Immature natural killer cell (primary cell): ENCODE measurements around the gene LIN54. TPM values are rescaled to one million over a fixed set of nuclear protein-coding genes. Genes with fewer than 3 reads are reported as not detected.
"Not testable (repeated sequence)": the region's sequence is repeated elsewhere in the genome, so short reads cannot be mapped to it uniquely, and the experiment has no call there.

Experiments
- DNase-seq, 3 donors: peaks; one replicate each; pipeline ENCODE4 v3.0.0; 2022; ENCODE audit warnings: mixed read lengths in 1 of 3
- H3K27ac Mint-ChIP-seq, 6 donors: one replicate each; pipeline ENCODE4 v1.8.0; 2020; ENCODE audit warnings: mixed read lengths in 6 of 6, mild to moderate bottlenecking in 5 of 6, inconsistent platforms in 4 of 6, moderate library complexity in 3 of 6
- H3K27me3 Mint-ChIP-seq, 3 donors: one replicate each; pipeline ENCODE4 v1.8.0; 2020 to 2021; ENCODE audit warnings: low read depth in 3 of 3, mild to moderate bottlenecking in 3 of 3, mixed read lengths in 3 of 3, moderate library complexity in 3 of 3, inconsistent platforms in 1 of 3
- H3K36me3 Mint-ChIP-seq, 3 donors: one replicate each; pipeline ENCODE4 v1.8.0; 2020; ENCODE audit warnings: mixed read lengths in 3 of 3, inconsistent platforms in 2 of 3, mild to moderate bottlenecking in 2 of 3
- H3K4me1 Mint-ChIP-seq, 2 donors: one replicate each; pipeline ENCODE4 v1.8.0; 2020; ENCODE audit warnings: inconsistent platforms in 2 of 2, mild to moderate bottlenecking in 2 of 2, mixed read lengths in 2 of 2, moderate library complexity in 1 of 2
- H3K4me3 Mint-ChIP-seq, 5 donors: one replicate each; pipeline ENCODE4 v1.8.0; 2020; ENCODE audit warnings: mild to moderate bottlenecking in 5 of 5, mixed read lengths in 5 of 5, inconsistent platforms in 3 of 5, moderate library complexity in 3 of 5
- H3K9me3 Mint-ChIP-seq, 6 donors: one replicate each; pipeline ENCODE4 v1.8.0; 2020; ENCODE audit warnings: mild to moderate bottlenecking in 6 of 6, mixed read lengths in 6 of 6, inconsistent platforms in 4 of 6, moderate library complexity in 3 of 6
- polyA plus RNA-seq, 3 donors: library from polyadenylated mRNA; unstranded; fragments of 300-500 nt; fragmentation: Illumina TruSeq; gene quantifications; one replicate each; pipeline ENCODE4 v1.2.3, GENCODE V29; 2021

The LIN54 gene
- polyA plus RNA-seq, 3 donors from 2014 or later: 5.5 to 13.1 (median 6.9) TPM

DNA sequence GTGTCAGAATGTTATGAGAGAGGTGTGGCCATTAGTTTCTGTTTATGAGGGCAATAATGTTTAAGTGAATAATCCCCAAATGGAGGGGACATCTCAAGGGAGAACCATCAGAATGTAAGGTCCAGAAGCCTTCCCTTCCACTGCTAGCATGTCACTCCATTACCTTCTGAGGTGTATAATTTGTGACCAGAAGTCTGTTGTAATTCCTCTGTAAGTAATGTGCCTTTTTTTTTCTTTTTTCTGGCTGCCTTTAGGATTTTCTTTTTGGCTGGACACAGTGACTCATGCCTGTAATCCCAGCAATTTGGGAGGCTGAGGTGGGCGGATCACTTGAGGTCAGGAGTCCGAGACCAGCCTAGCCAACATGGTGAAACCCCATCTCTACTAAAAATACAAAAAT, 13.6 kb upstream of the LIN54 start:
- Mint-ChIP-seq H3K4me3 (no peak overlapping the region), H3K9me3 (peaks cover 0 to 5% (median 0%) of the 10 kb centered on the region in 6 donors), H3K36me3 (peaks cover 0 to 4% (median 0%) of the 10 kb centered on the region in 3 donors), H3K4me1 (no peaks in the 10 kb centered on the region), H3K27ac (no peak overlapping the region), H3K27me3 (peaks cover 3 to 4% (median 3%) of the 10 kb centered on the region in 3 donors)
- DNase-seq: no peak

DNA sequence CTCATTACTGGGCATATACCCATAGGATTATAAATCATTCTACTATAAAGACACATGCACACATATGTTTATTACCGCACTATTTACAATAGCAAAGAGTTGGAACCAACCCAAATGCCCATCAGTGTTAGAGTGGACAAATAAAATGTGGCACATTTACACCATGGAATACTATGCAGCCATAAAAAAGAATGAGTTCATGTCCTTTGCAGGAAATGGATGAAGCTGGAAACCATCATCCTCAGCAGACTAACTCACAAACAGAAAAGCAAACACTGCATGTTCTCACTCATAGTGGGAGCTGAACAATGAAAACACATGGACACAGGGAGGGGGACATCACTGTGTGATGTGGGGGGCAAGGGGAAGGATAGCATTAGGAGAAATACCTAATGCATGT, 13.0 kb upstream of the LIN54 start:
- H3K9me3 Mint-ChIP-seq, H3K27me3 Mint-ChIP-seq, H3K4me1 Mint-ChIP-seq, DNase-seq, H3K27ac Mint-ChIP-seq, H3K4me3 Mint-ChIP-seq, H3K36me3 Mint-ChIP-seq: not testable (repeated sequence)

DNA sequence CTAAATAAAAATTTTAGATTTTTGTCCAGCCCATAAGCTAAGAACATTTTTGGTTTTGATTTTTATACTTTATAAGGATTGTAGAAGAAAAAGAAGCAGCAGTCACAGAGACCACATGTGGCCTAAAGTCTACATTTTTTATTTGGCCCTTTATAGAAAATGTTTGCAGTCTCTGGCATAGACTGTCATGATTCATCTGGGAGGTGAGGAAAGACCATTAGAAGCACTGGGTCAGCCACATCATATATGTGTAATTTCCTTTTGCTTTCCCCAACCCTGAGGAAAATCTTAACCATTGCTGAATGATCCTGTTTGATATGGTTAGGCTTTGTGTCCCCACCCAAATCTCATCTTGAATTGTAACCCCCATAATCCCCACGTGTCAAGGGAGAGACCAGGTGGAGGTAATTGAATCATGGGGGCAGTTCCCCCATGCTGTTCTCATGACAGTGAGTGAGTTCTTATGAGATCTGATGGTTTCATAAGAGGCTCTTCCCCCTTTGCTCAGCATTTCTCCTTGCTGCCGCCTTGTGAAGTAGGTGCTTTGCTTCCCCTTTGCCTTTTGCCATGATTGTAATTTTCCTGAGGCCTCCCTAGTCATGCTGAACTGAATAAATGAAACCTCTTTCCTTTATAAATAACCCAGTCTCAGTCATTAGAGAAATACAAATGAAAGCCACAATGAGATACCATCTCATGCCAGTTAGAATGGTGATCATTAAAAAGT, 12.3 kb upstream of the LIN54 start:
- peaks cover 0 to 4% (median 0%) of the 10 kb centered on the region in 3 donors for H3K36me3 Mint-ChIP-seq
- H3K9me3 Mint-ChIP-seq: peaks cover 0 to 5% (median 0%) of the 10 kb centered on the region in 6 donors
- no peak overlapping the region for H3K27ac Mint-ChIP-seq
- peaks cover 3 to 4% (median 3%) of the 10 kb centered on the region in 3 donors for H3K27me3 Mint-ChIP-seq
- no peak overlapping the region for H3K4me3 Mint-ChIP-seq
- DNase-seq: no peak
- H3K4me1 Mint-ChIP-seq: no peaks in the 10 kb centered on the region

GRCh38 chr4:83019794-83020494, 9.3 kb upstream of the LIN54 start:
- Mint-ChIP-seq H3K27ac (no peak overlapping the region), H3K9me3 (peaks cover 0 to 2% (median 0%) of the 10 kb centered on the region in 6 donors), H3K36me3 (peaks cover 0 to 2% (median 0%) of the 10 kb centered on the region in 3 donors), H3K27me3 (peaks cover 0 to 3% (median 2%) of the 10 kb centered on the region in 3 donors), H3K4me3 (no peak overlapping the region), H3K4me1 (no peaks in the 10 kb centered on the region)
- DNase-seq: no peak

DNA sequence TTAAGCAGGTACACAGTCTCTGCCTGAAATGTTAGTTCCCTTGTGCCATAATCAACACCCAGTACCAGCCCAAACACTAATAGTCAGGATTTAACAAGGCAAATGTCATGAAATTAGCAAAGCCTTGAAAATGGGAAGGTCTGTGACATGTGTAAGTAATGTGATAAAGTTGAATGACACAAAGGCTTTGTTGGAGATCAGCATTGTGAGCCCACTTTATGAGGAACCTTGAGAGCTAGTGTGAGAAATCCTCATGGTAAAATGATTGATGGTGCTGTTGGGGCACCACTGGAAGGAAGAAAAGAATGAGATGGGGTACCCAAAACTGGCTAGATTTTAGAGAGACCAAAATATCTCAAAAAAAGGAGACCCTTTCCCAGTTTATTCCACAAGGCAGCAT, 3.3 kb upstream of the LIN54 start:
- DNase-seq: no peak
- peak overlapping the region in 5 of 6 donors; percentile 33 to 97 (median 90) for H3K27ac Mint-ChIP-seq
- peak overlapping the region; percentile 92 to 99 (median 96) for H3K4me3 Mint-ChIP-seq
- H3K27me3 Mint-ChIP-seq: peaks cover 6 to 10% (median 7%) of the 10 kb centered on the region in 3 donors
- no peaks in the 10 kb centered on the region for H3K9me3 Mint-ChIP-seq
- peaks cover 38 to 47% of the 10 kb centered on the region in 2 donors for H3K4me1 Mint-ChIP-seq
- H3K36me3 Mint-ChIP-seq: no peaks in the 10 kb centered on the region

GRCh38 chr4:83013420-83013867, 2.8 kb upstream of the LIN54 start:
- Mint-ChIP-seq H3K4me3 (peak overlapping the region; percentile 92 to 99 (median 96)), H3K27ac (peak overlapping the region; percentile 90 to 97 (median 93)), H3K27me3 (peaks cover 6 to 10% (median 7%) of the 10 kb centered on the region in 3 donors), H3K36me3 (no peaks in the 10 kb centered on the region), H3K4me1 (peaks cover 40 to 52% of the 10 kb centered on the region in 2 donors), H3K9me3 (no peaks in the 10 kb centered on the region)
- no peak for DNase-seq

DNA sequence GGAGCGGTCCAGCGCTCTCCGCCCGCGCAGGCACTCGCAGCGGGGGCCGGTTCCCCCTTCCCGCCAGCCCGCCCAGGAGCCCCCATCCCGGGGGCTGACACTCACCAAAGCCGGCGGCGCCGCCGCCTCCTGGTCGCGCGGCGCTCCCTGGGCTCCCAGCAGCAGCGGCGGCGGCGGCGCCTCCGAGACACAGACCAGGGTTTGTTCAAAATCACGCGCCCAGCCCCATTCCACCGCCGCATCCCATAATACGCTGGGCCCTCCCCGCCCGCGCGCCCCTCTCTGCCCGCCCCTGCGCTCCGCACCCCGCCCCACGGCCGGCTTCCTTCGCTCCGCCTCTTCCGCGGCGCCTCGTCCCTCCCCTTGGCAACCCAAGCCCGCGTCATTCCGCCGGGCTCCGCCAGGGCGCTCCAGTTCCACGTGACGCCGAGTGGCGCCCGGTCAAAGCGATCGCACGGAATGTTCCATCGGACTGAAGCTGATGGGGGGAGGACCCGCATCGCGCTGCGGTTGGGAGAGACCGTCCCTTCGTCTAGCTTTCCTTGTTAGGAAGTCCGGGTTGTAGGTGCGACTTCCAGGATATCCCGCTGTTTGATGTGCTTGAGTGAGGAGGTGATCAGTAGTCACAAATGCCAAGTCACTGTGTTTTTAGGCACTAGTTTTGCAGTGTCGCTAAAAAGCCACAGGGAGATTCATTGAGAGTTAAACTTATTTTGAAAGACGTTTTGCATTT, 2.2 kb upstream of the LIN54 start:
- Mint-ChIP-seq H3K36me3 (no peaks in the 10 kb centered on the region), H3K27me3 (peaks cover 6 to 10% (median 7%) of the 10 kb centered on the region in 3 donors), H3K4me1 (peaks cover 45 to 58% of the 10 kb centered on the region in 2 donors), H3K4me3 (peak overlapping the region; percentile 92 to 99 (median 96)), H3K9me3 (no peaks in the 10 kb centered on the region), H3K27ac (peak overlapping the region; percentile 90 to 97 (median 93))
- DNase-seq: peak; percentile 97 to 98 (median 98)

DNA sequence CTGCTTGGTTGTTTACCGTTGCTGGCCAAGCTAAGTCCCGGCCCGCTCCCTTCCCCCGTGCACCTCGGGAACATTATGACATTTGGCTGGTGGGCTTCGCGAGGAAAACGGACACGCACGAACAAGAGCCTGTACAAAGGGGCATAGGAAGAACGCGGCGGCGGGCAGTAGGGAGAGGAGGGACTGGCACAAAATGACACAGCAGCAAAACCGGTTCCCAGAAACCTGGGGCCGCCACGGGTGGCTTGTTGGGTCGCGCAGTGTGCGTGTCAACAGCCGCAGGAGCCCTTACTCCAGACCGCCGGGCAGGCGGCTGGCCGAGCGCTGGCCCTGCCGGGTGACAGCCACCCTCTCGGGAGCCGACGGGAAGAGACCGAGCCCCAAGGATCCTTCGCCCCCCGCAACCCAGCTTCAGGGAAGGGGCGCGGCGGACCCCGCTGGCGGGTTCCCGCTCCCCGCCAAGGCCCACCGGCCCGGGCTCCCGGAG, 1.6 kb upstream of the LIN54 start:
- Mint-ChIP-seq H3K9me3 (no peaks in the 10 kb centered on the region), H3K27ac (peak overlapping the region; percentile 90 to 99 (median 96)), H3K27me3 (peaks cover 6 to 10% (median 7%) of the 10 kb centered on the region in 3 donors), H3K4me1 (peaks cover 51 to 64% of the 10 kb centered on the region in 2 donors), H3K36me3 (no peaks in the 10 kb centered on the region), H3K4me3 (peak overlapping the region; percentile 95 to 96 (median 96))
- DNase-seq: no peak

DNA sequence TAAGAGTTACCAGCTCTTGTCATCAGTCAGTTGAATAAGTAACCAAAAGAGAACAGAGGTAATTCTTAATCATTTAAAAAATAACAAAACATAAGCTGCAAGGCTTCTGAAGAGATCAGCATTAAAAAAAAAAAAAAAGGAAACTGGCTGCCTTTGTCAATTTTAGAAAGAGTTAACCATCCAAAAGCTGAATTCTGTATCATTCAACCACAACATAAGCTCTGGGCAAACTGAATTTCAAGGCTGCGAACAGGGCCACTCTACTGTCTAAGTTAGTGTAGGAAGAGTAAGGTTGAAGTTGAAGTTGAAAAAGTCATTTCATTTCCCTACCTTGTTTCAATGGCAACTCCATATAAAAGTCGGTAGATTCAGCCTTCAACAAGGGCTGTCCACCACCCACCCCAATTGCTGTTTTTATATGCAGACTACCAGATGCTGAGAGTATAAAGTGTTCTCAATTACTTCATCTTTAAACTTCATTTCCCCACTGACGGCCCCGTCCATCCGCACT, 1.1 kb upstream of the LIN54 start:
- Mint-ChIP-seq H3K27ac (peak overlapping the region; percentile 90 to 99 (median 96)), H3K36me3 (no peaks in the 10 kb centered on the region), H3K9me3 (no peaks in the 10 kb centered on the region), H3K4me1 (peaks cover 54 to 68% of the 10 kb centered on the region in 2 donors), H3K27me3 (peaks cover 6 to 10% (median 7%) of the 10 kb centered on the region in 3 donors), H3K4me3 (peak overlapping the region; percentile 95 to 96 (median 96))
- no peak for DNase-seq

- Mint-ChIP-seq H3K4me1 (peaks cover 64 to 81% of the 10 kb centered on the region in 2 donors), H3K36me3 (no peaks in the 10 kb centered on the region), H3K27me3 (peaks cover 6 to 10% (median 7%) of the 10 kb centered on the region in 3 donors), H3K9me3 (no peaks in the 10 kb centered on the region), H3K27ac (peak overlapping the region; percentile 90 to 99 (median 98)), H3K4me3 (peak overlapping the region; percentile 95 to 96 (median 96))
- DNase-seq: peak; percentile 26 to 33 (median 30)
These were observed 507 bp downstream of the LIN54 start for GRCh38 chr4:83010111-83010521.

DNA sequence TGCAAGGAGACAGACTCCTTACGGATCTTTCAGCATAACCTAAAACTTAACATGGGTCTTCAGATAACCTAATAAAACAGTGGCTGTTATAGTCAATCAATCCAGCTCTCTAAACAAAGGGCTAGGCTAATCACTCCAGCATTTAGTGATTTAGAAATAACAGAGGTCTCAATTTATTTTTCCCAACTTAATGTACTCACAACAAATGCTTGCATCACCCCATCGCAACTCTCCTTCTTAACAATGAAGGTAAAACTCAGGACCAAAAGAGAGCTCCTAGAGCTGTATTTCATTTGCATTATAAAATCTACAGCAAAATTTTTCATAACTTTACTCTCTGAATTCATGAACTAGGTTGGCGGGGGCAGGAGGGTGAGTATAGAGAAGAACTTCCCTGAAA, 1.1 kb downstream of the LIN54 start:
- Mint-ChIP-seq H3K27ac (peak overlapping the region; percentile 90 to 99 (median 98)), H3K4me3 (peak overlapping the region; percentile 95 to 96 (median 96)), H3K36me3 (no peaks in the 10 kb centered on the region), H3K4me1 (peaks cover 64 to 81% of the 10 kb centered on the region in 2 donors), H3K9me3 (no peaks in the 10 kb centered on the region), H3K27me3 (peaks cover 6 to 10% (median 7%) of the 10 kb centered on the region in 3 donors)
- DNase-seq: no peak

DNA sequence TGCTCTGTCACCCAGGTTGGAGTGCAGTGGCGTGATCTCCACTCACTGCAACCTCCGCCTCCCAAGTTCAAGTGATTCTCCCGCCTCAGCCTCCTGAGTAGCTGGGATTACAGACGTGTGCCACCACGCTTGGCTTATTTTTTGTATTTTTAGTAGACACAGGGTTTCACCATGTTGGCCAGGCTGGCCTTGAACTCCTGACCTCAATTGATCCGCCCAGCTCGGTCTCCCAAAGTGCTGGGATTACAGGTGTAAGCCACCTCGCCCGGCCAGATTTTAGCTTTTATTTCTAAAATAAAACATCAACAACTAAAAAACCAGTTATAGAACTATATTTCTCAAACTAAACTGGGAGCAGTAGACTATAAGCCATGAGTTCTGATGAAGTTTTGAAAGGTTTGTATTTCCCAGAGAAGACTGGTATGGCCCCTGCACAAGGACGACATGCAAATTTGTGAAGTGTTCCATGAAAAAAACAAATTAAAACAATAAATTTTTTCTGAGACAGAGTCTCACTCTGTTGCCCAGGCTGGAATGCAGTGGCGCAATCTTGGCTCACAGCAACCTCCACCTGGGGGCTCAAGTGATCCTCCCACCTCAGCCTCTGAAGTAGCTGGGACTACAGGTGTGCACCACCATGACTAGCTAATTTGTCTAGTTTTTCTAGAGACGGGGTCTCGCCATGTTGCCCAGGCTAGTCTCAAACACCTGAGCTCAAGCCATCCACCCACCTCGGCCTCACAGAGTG, 7.4 kb downstream of the LIN54 start:
- not testable (repeated sequence) for H3K27me3 Mint-ChIP-seq, H3K9me3 Mint-ChIP-seq

More for the DNA sequence above, 7.4 kb downstream of the LIN54 start:
- H3K27ac Mint-ChIP-seq, H3K36me3 Mint-ChIP-seq, H3K4me3 Mint-ChIP-seq, DNase-seq: not testable (repeated sequence)
- peaks cover 28 to 49% of the 10 kb centered on the region in 2 donors for H3K4me1 Mint-ChIP-seq
